SU-DHL-6 (cell line): ENCODE data around the gene AIFM1.

Experiments
- CTCF ChIP-seq: fragments of 200-600 bp; sonication (generic); IDR thresholded peaks from one replicate; pipeline ENCODE4 v1.5.1; 2017; ENCODE audit warnings: antibody characterized with exemption, mild to moderate bottlenecking, low read length, moderate library complexity; ENCODE audit not compliant: insufficient read depth, poor library complexity, severe bottlenecking
- EZH2phosphoT487 ChIP-seq: fragments of 200-600 bp; sonication (generic), shearing (Covaris generic); conservative IDR thresholded peaks from 2 replicates; pipeline ENCODE4 v1.6.1; 2018; ENCODE audit warnings: mild to moderate bottlenecking, antibody characterized with exemption, low read length, moderate library complexity, mixed read lengths

GRCh38 chrX:130196466-130196865, 30.8 kb upstream of the AIFM1 start:
- TF ChIP-seq CTCF (no peak), EZH2phosphoT487 (no peak)
